HT-29 (cell line): ENCODE measurements around the gene IGF1R. TPM values are rescaled to one million over a fixed set of nuclear protein-coding genes. Genes with fewer than 3 reads are reported as not detected.

ENCODE experiments used
- DNase-seq: peaks from one replicate; pipeline ENCODE4 v3.0.0-alpha.2; 2015; ENCODE audit warnings: low spot score
- total RNA-seq: library from RNA; depleted of rRNA; stranded (reverse); fragments of >200 nt; shearing (Covaris generic); gene quantifications from 2 replicates; pipeline ENCODE4 v1.2.3, GENCODE V29; 2014

Gene IGF1R
- total RNA-seq, 1 experiment from 2014 or later: 33.2 TPM

- DNase-seq: no peak
Measured at GRCh38 chr15:98705070-98705469, 56.7 kb downstream of the IGF1R start.

DNA sequence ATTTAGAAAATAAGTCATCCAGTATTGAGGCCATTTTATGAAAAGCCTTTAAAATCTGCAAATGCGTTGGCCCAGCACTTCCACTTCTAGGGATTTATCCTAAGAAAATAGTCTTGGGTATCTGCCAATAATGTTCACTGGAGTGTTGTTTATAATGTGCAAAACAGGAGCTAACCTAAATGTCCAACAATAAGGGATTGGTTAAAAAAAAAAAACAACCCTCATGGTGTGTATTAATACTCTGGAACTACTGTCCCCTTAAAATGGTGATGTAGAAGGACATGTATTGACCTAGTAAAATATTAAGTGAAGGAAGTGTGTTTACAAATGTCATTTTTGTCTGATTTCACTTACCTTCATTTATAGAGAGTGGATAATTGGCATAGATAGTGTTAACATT is 58.0 kb downstream of the IGF1R start:
- DNase-seq: no peak

GRCh38 chr15:98706986-98707385 is 58.6 kb downstream of the IGF1R start:
- DNase-seq: no peak

DNA sequence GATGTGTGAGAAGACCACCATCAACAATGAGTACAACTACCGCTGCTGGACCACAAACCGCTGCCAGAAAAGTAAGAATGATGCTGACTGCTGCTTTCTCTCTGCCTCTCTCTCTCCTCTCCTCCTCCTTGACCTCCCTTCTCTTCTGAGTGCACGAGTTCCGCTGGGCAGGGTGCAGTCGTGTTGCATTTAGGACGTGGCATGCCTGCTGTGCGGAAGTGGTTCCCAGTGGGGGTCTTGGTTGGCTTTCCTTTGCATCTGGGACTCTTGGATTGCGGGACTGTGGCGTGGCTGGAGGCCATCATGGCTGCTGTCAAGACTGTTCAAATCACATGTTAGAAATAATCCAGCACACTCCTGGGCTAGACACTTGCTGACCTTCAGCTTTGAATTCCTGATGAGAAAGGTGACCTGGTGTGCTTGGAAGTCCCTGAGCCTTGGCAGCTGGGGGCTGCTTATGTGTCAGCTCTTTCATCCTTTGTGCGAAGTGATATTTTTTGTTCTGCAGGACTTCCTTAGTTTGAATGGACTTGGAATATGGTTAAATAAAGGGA is 59.8 kb downstream of the IGF1R start:
- DNase-seq: no peak

DNA sequence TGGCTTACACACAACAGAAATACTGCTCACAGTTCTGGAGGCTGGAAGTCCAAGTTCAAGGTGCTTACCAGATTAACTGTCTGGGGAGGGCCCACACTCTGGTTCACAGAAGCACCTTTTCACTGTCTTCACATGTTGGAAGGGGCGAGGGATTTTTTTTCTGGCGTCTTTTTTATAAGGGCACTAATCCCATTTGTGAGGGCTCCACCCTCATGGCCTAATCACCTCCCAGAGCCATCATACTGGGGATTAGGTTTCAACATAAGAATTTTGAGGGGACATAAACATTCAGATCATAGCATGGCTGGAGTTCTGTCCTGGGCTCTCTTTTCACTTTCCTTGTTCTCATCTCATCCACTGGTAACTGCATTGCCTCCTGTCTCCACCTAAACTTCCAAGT is 63.5 kb downstream of the IGF1R start:
- DNase-seq: no peak

GRCh38 chr15:98712845-98713584 is 64.7 kb downstream of the IGF1R start:
- DNase-seq: no peak

- DNase-seq: peak; percentile 78
Measured at GRCh38 chr15:98713585-98714001, 65.3 kb downstream of the IGF1R start.

DNA sequence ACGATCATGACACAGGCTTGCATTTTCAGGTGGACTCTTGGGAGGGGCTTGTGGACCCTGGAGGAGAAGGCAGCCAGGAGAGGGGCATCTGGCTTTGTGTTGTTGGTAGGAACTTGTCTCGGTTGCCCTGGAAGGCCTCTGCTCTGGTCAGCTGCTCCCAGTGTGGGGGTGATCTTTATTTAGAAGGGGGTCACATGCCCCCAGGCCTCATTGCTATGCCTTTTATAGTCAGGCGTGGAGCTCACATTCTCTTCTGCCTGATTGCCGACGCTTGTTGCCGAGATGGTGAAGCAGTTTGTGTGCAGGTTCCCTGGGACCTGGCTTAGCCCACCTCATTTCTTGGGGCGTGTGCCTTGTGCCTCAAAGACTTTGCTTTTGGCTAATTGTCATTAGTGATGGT is 66.6 kb downstream of the IGF1R start:
- DNase-seq: no peak

- no peak for DNase-seq
Measured at GRCh38 chr15:98715401-98715800, 67.1 kb downstream of the IGF1R start.

DNA sequence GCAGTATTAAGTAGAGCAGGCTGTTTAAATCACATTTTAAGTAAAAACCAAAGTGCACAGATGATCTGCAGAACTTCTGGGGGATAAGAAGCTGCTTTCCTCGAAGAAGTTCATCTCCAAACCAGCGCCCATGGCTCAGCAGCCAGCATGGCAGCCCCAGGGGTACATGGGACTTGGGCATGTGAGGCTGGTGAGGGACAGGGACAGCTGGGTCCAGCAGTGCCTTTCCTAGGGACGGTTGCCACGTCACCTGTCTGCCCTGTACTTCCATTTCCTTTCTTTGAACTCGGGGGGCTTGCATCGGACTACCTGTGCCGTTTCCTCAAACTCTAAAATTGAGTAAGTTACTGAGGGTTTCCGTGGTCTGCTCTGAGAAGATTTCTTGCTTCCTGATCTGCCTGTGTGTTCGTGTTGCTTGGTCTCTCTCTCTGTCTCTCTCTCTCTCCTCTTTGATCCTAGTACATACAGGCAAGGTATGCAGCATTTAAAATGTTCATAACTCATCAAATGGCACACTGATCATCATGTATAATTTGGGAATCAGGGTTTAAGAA is 67.6 kb downstream of the IGF1R start:
- no peak for DNase-seq

- no peak for DNase-seq
Measured at GRCh38 chr15:98717371-98717770, 69.0 kb downstream of the IGF1R start.

GRCh38 chr15:98717942-98718341 is 69.6 kb downstream of the IGF1R start:
- no peak for DNase-seq

- no peak for DNase-seq
Measured at GRCh38 chr15:98718426-98719136, 70.2 kb downstream of the IGF1R start.

- DNase-seq: no peak
Measured at GRCh38 chr15:98719137-98719740, 70.9 kb downstream of the IGF1R start.

- no peak for DNase-seq
Measured at GRCh38 chr15:98720031-98720430, 71.7 kb downstream of the IGF1R start.

GRCh38 chr15:98720577-98721565 is 72.5 kb downstream of the IGF1R start:
- no peak for DNase-seq

DNA sequence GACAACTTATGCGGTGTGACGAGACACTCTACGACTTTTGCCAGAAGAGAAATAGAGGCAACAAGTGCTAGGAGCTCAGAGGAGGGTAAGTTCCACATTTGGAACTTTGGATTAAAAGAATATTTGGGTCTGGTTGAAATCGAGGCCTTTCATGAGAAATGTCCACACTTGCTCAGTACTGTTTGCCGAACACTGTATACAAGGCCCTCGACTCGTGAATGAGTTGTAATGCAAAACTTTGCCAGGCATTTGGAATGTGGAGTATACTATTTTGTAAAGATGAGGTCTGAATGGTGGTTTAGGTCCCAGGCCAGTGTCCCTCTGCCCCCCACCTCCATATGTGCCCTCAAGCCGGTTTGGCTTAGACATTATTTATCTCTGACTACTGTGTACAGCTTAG is 73.9 kb downstream of the IGF1R start:
- no peak for DNase-seq

- no peak for DNase-seq
Measured at GRCh38 chr15:98722645-98723044, 74.3 kb downstream of the IGF1R start.

GRCh38 chr15:98723195-98723594 is 74.9 kb downstream of the IGF1R start:
- no peak for DNase-seq

DNA sequence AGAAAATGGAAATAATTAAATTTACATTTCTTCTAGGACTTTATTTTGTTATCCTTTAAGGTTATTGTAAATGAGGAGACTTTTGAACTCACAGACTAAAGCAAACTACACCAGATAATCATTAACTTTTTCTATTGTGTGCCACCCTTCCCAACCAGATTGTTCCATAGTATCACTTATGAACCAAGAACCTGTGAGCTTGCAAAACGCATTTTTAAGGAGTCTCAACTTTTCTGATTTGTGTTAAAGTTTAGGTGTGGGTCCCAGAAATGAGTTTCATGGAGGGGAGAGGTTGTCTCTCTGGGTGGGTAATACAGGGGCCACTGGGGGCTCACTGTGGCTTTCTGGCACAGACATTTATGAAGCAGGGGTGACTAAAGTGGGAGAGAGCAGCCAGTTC is 75.7 kb downstream of the IGF1R start:
- no peak for DNase-seq

- no peak for DNase-seq
Measured at GRCh38 chr15:98724494-98724893, 76.2 kb downstream of the IGF1R start.
